ENCODE measurements around the gene PALLD.

PALLD gene

GRCh38 chr4:168486912-168487281 is 10.0 kb upstream of the PALLD start:
- H3K27ac ChIP-seq: peak overlapping the region in 1 of 11 experiments; percentile 32; a peak in 2 of 22 replicates
- no peak overlapping the region for H3K4me3 ChIP-seq
- H3K27me3 ChIP-seq: no peaks in the 10 kb centered on the region
- H3K9ac ChIP-seq: no peak overlapping the region
- H3K9me3 ChIP-seq (replicated peaks in 1 of 11): peaks cover 0 to 6% (median 0%) of the 10 kb centered on the region in 11 experiments; a peak in 4 of 22 replicates
- H3K36me3 ChIP-seq: no peaks in the 10 kb centered on the region
- H3K4me2 ChIP-seq: peak overlapping the region in 4 of 11 experiments; percentile 20 to 51 (median 32); a peak in 6 of 22 replicates
- TF ChIP-seq Cebpa-rat (IDR thresholded peaks at IDR 0.05): no peak
- H3K4me1 ChIP-seq: peaks cover 6 to 30% (median 10%) of the 10 kb centered on the region in 10 experiments; a peak in 16 of 20 replicates
- no peaks in the 10 kb centered on the region for H4K20me1 ChIP-seq

- Histone ChIP-seq H3K4me2 (peak overlapping the region in 4 of 11 experiments; percentile 20 to 51 (median 32); a peak in 6 of 22 replicates), H3K27me3 (no peaks in the 10 kb centered on the region), H3K9ac (no peak overlapping the region), H3K9me3 (replicated peaks in 1 of 11) (peaks cover 0 to under 1% (median 0%) of the 10 kb centered on the region in 11 experiments; a peak in 1 of 22 replicates), H3K4me1 (peaks cover 3 to 25% (median 9%) of the 10 kb centered on the region in 10 experiments; a peak in 16 of 20 replicates), H3K27ac (peak overlapping the region in 1 of 11 experiments; percentile 32; a peak in 2 of 22 replicates), H3K4me3 (no peak overlapping the region), H4K20me1 (no peaks in the 10 kb centered on the region), H3K36me3 (no peaks in the 10 kb centered on the region)
- no peak for TF ChIP-seq Cebpa-rat (IDR thresholded peaks at IDR 0.05)
These were observed 9.4 kb upstream of the PALLD start for GRCh38 chr4:168487282-168488035.

GRCh38 chr4:168488869-168489274 is 8.0 kb upstream of the PALLD start:
- H4K20me1 ChIP-seq: no peaks in the 10 kb centered on the region
- H3K27me3 ChIP-seq: no peaks in the 10 kb centered on the region
- no peak overlapping the region for H3K27ac ChIP-seq
- H3K9me3 ChIP-seq (replicated peaks in 1 of 11): no peaks in the 10 kb centered on the region
- no peaks in the 10 kb centered on the region for H3K36me3 ChIP-seq
- peaks cover 3 to 19% (median 9%) of the 10 kb centered on the region in 10 experiments; a peak in 16 of 20 replicates for H3K4me1 ChIP-seq
- H3K4me3 ChIP-seq: no peak overlapping the region
- H3K9ac ChIP-seq: no peak overlapping the region
- peak overlapping the region in 9 of 11 experiments; percentile 1 to 49 (median 11); a peak in 11 of 22 replicates for H3K4me2 ChIP-seq
- no peak for TF ChIP-seq Cebpa-rat (IDR thresholded peaks at IDR 0.05)

- Histone ChIP-seq H3K27ac (no peak overlapping the region), H3K4me3 (no peak overlapping the region), H3K4me2 (no peak overlapping the region), H4K20me1 (no peaks in the 10 kb centered on the region), H3K4me1 (peaks cover 3 to 19% (median 9%) of the 10 kb centered on the region in 10 experiments; a peak in 16 of 20 replicates), H3K9me3 (replicated peaks in 1 of 11) (no peaks in the 10 kb centered on the region), H3K9ac (no peak overlapping the region), H3K36me3 (no peaks in the 10 kb centered on the region), H3K27me3 (no peaks in the 10 kb centered on the region)
- TF ChIP-seq Cebpa-rat (IDR thresholded peaks at IDR 0.05): no peak
These were observed 7.2 kb upstream of the PALLD start for GRCh38 chr4:168489616-168490015.

DNA sequence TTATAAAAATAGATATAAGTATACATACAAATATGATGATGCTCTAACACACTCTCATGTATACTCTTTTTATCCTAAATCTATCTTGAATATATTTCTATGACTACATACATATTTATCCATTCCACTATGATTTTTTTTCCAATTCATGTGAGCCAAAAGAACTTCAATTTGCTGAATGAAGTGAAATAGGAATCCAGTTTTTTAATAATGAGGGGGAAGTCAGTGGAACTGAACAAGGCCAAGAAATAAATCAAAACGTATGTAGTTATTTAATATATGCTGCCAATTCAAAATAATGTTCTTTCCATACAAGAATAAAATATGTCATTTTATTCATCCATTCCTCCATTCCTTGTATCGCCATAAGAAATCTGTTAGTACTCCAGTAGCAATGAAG is 6.1 kb upstream of the PALLD start:
- TF ChIP-seq Cebpa-rat (IDR thresholded peaks at IDR 0.05): no peak
- no peaks in the 10 kb centered on the region for H4K20me1 ChIP-seq
- H3K9ac ChIP-seq: no peak overlapping the region
- H3K27ac ChIP-seq: no peak overlapping the region
- H3K4me2 ChIP-seq: no peak overlapping the region
- H3K9me3 ChIP-seq (replicated peaks in 1 of 11): no peaks in the 10 kb centered on the region
- no peaks in the 10 kb centered on the region for H3K27me3 ChIP-seq
- H3K36me3 ChIP-seq: no peaks in the 10 kb centered on the region
- peaks cover 3 to 19% (median 9%) of the 10 kb centered on the region in 10 experiments; a peak in 16 of 20 replicates for H3K4me1 ChIP-seq
- H3K4me3 ChIP-seq: no peak overlapping the region

- Histone ChIP-seq H3K9me3 (replicated peaks in 1 of 11) (no peaks in the 10 kb centered on the region), H3K4me2 (no peak overlapping the region), H3K9ac (no peak overlapping the region), H3K4me1 (peaks cover 3 to 18% (median 9%) of the 10 kb centered on the region in 10 experiments; a peak in 16 of 20 replicates), H3K36me3 (no peaks in the 10 kb centered on the region), H3K4me3 (no peak overlapping the region), H3K27me3 (no peaks in the 10 kb centered on the region), H4K20me1 (no peaks in the 10 kb centered on the region), H3K27ac (no peak overlapping the region)
- TF ChIP-seq Cebpa-rat (IDR thresholded peaks at IDR 0.05): no peak
These were observed 5.3 kb upstream of the PALLD start for GRCh38 chr4:168491563-168491962.

- Histone ChIP-seq H3K27me3 (no peaks in the 10 kb centered on the region), H3K27ac (no peak overlapping the region), H3K4me3 (no peak overlapping the region), H3K4me1 (peaks cover 0 to 28% (median 9%) of the 10 kb centered on the region in 10 experiments; a peak in 14 of 20 replicates), H3K4me2 (no peak overlapping the region), H3K9me3 (replicated peaks in 1 of 11) (no peaks in the 10 kb centered on the region), H3K36me3 (no peaks in the 10 kb centered on the region), H3K9ac (no peak overlapping the region), H4K20me1 (no peaks in the 10 kb centered on the region)
- TF ChIP-seq Cebpa-rat (IDR thresholded peaks at IDR 0.05): no peak
These were observed 1.4 kb downstream of the PALLD start for GRCh38 chr4:168498251-168498650.

- H3K4me2 ChIP-seq: no peak overlapping the region
- no peaks in the 10 kb centered on the region for H4K20me1 ChIP-seq
- H3K9ac ChIP-seq: no peak overlapping the region
- TF ChIP-seq Cebpa-rat (IDR thresholded peaks at IDR 0.05): no peak
- no peaks in the 10 kb centered on the region for H3K36me3 ChIP-seq
- no peak overlapping the region for H3K4me3 ChIP-seq
- no peaks in the 10 kb centered on the region for H3K27me3 ChIP-seq
- H3K4me1 ChIP-seq: peaks cover 0 to 36% (median 19%) of the 10 kb centered on the region in 10 experiments; a peak in 16 of 20 replicates
- H3K9me3 ChIP-seq (replicated peaks in 1 of 11): peaks cover 0 to 8% (median 2%) of the 10 kb centered on the region in 11 experiments; a peak in 9 of 22 replicates
- H3K27ac ChIP-seq: no peak overlapping the region
These were observed 2.4 kb downstream of the PALLD start for GRCh38 chr4:168499241-168499640.

DNA sequence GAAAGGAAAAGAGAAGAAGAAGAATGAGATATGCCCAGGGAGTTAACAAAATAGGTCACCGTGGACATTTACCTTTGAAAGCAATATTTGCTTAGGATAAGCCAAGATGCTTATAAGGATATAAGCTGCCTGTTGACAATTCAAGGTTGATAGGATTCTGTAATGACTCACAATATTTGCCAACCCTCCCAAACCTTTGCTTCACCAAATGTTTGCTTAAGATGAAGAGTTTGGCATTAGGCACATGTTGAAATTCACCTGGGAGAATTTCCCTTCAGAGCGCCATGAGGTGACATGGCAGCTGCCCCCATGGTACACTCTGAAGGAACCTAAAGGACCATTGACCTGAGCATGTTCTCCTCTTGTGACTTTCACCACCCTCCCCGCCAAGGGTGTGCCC is 4.6 kb downstream of the PALLD start:
- no peak overlapping the region; a peak in 1 of 22 replicates for H3K27ac ChIP-seq
- no peaks in the 10 kb centered on the region for H3K27me3 ChIP-seq
- no peaks in the 10 kb centered on the region for H3K36me3 ChIP-seq
- TF ChIP-seq Cebpa-rat (IDR thresholded peaks at IDR 0.05): no peak
- no peak overlapping the region for H3K4me3 ChIP-seq
- H3K9ac ChIP-seq: no peak overlapping the region
- peaks cover 0 to 58% (median 39%) of the 10 kb centered on the region in 10 experiments; a peak in 16 of 20 replicates for H3K4me1 ChIP-seq
- no peak overlapping the region for H3K4me2 ChIP-seq
- no peaks in the 10 kb centered on the region for H4K20me1 ChIP-seq
- peaks cover 0 to 21% (median 6%) of the 10 kb centered on the region in 11 experiments; a peak in 11 of 22 replicates for H3K9me3 ChIP-seq (replicated peaks in 1 of 11)

Measured in BLaER1 treated with 17β-estradiol and CSF1 and Interleukin-3, amounts not matched to agents 10 nM and 100 nM (cell line).